Keratinocyte (primary cell): ENCODE data around the gene EIF1AD. TPM values are rescaled to one million over a fixed set of nuclear protein-coding genes. Genes with fewer than 3 reads are reported as not detected.

ENCODE experiments used
- DNase-seq: peaks from one replicate; pipeline ENCODE4 v3.0.0-alpha.2; 2011; ENCODE audit warnings: low read depth, missing footprints, low spot score
- FAIRE-seq: peaks from 2 replicates; lab custom pipeline; 2011; peaks lifted over from hg19 to GRCh38; lab: Jason Lieb, UNC
- H2AFZ ChIP-seq: 2 replicates; pipeline ENCODE4 v1.6.0; 2012; ENCODE audit warnings: low read length, control low read depth, inconsistent platforms; ENCODE audit not compliant: control insufficient read depth
- H3K27ac ChIP-seq: 2 replicates; pipeline ENCODE4 v1.5.1; 2011; ENCODE audit warnings: low read length; ENCODE audit not compliant: control insufficient read depth, insufficient read depth
- H3K27me3 ChIP-seq: 3 replicates; pipeline ENCODE4 v1.6.0; 2011; ENCODE audit warnings: low read length; ENCODE audit not compliant: control insufficient read depth, insufficient read depth; ENCODE audit errors: extremely low read depth
- H3K36me3 ChIP-seq, 2 experiments: 2 replicates in 1 of 2; 3 replicates in 1 of 2; pipeline ENCODE4 v1.5.1; 2011; ENCODE audit warnings: low read length in 2 of 2, mild to moderate bottlenecking in 1 of 2; ENCODE audit not compliant: control insufficient read depth in 2 of 2, insufficient read depth in 2 of 2; ENCODE audit errors: extremely low read depth in 1 of 2
- H3K4me1 ChIP-seq: 3 replicates; pipeline ENCODE4 v1.5.1; 2011; ENCODE audit warnings: low read length; ENCODE audit not compliant: control insufficient read depth, insufficient read depth; ENCODE audit errors: extremely low read depth
- H3K4me2 ChIP-seq: 3 replicates; pipeline ENCODE4 v1.6.0; 2011; ENCODE audit warnings: low read depth, low read length; ENCODE audit not compliant: control insufficient read depth, insufficient read depth; ENCODE audit errors: extremely low read depth
- H3K4me3 ChIP-seq, 3 experiments: fragments of 200-600 bp in 1 of 3; sonication (generic) in 1 of 3; 2 replicates in 2 of 3; 3 replicates in 1 of 3; pipeline ENCODE4 v1.5.1; 2011 to 2016; ENCODE audit warnings: low read length in 3 of 3, mild to moderate bottlenecking in 3 of 3, control low read depth in 2 of 3, inconsistent platforms in 1 of 3, low read depth in 1 of 3, mixed read lengths in 1 of 3, mixed run types in 1 of 3, moderate library complexity in 1 of 3; ENCODE audit not compliant: control insufficient read depth in 2 of 3, insufficient read depth in 2 of 3; ENCODE audit errors: extremely low read depth in 1 of 3
- H3K79me2 ChIP-seq: 2 replicates; pipeline ENCODE4 v1.6.0; 2012; ENCODE audit warnings: low read length; ENCODE audit not compliant: control insufficient read depth, insufficient read depth
- H3K9ac ChIP-seq: 3 replicates; pipeline ENCODE4 v1.6.0; 2011; ENCODE audit warnings: low read length; ENCODE audit not compliant: control insufficient read depth, insufficient read depth; ENCODE audit errors: extremely low read depth
- H3K9me1 ChIP-seq: 3 replicates; pipeline ENCODE4 v1.6.0; 2011; ENCODE audit warnings: low read length; ENCODE audit not compliant: control insufficient read depth, insufficient read depth; ENCODE audit errors: extremely low read depth
- H3K9me3 ChIP-seq: 2 replicates; pipeline ENCODE4 v1.5.1; 2012; ENCODE audit warnings: low read depth, low read length; ENCODE audit not compliant: control insufficient read depth
- H4K20me1 ChIP-seq: 3 replicates; pipeline ENCODE4 v1.6.0; 2011; ENCODE audit warnings: low read length; ENCODE audit not compliant: control insufficient read depth, insufficient read depth; ENCODE audit errors: extremely low read depth
- CTCF ChIP-seq, 3 experiments: IDR thresholded peaks in 1 of 3; conservative IDR thresholded peaks in 1 of 3; optimal IDR thresholded peaks in 1 of 3; 2 replicates in 2 of 3; 3 replicates in 1 of 3; pipeline versions ENCODE3 to v1.5.1; 2011; ENCODE audit warnings: low read length in 3 of 3, mild to moderate bottlenecking in 3 of 3, moderate library complexity in 2 of 3, control low read depth in 1 of 3, inconsistent platforms in 1 of 3; ENCODE audit not compliant: insufficient read depth in 2 of 3; ENCODE audit errors: extremely low read depth in 1 of 3
- EZH2 ChIP-seq: IDR thresholded peaks from one replicate; pipeline ENCODE4 v1.6.1; 2012; ENCODE audit warnings: inconsistent platforms, mild to moderate bottlenecking, low read length, moderate library complexity
- dilution Hi-C: fragments of 300-500 bp; cut with MboI; formaldehyde crosslinking; loops from one replicate; pipeline ENCODE4 v1.7.0; 2020; ENCODE audit warnings: low sequenced_read_pairs; ENCODE audit not compliant: extremely low pct_ligation_motif_present
- polyA plus RNA-seq, 5 experiments: library from polyadenylated mRNA; depleted of rRNA in 3 of 5; stranded (reverse) in 3 of 5; stranded (forward) in 1 of 5; unstranded in 1 of 5; fragments of >200 nt; gene quantifications; 1 replicate in 1 of 5; 2 replicates in 3 of 5; 3 replicates in 1 of 5; pipeline versions ENCODE4 v1.2.1 to v1.2.3, GENCODE V29; 2011 to 2012; ENCODE audit warnings: missing spikeins in 2 of 5, low read depth in 1 of 5, low replicate concordance in 1 of 5

EIF1AD gene
- polyA plus RNA-seq, 1 donor (not counting 4 experiments of a cell fraction or from before 2014, with no cell fraction given) = 29.6 TPM

GRCh38 chr11:66042996-66043906 lies 41.3 kb upstream of the EIF1AD start:
- Histone ChIP-seq H3K79me2 (no peaks in the 10 kb centered on the region), H4K20me1 (no peaks in the 10 kb centered on the region), H2AFZ (no peak overlapping the region), H3K4me3 (no peak overlapping the region), H3K4me2 (no peak overlapping the region), H3K9me3 (no peaks in the 10 kb centered on the region), H3K36me3 (no peaks in the 10 kb centered on the region), H3K4me1 (no peaks in the 10 kb centered on the region), H3K27me3 (peaks cover 9% of the 10 kb centered on the region), H3K9me1 (no peaks in the 10 kb centered on the region), H3K9ac (no peak overlapping the region), H3K27ac (no peak overlapping the region)
- FAIRE-seq (no peak), DNase-seq (no peak)
- dilution Hi-C loops = no loop called here
- TF ChIP-seq EZH2 (no peak), CTCF (optimal IDR thresholded peaks at IDR 0.05 in 1 of 3, IDR thresholded peaks at IDR 0.05 in 1 of 3, conservative IDR thresholded peaks at IDR 0.05 in 1 of 3; ENCODE audit: extremely low read depth in 1 of 3, insufficient read depth in 2 of 3, low read length in 3 of 3) (no peak)

GRCh38 chr11:66042227-66042995 lies 40.5 kb upstream of the EIF1AD start:
- Histone ChIP-seq H3K27me3 (peaks cover 7% of the 10 kb centered on the region), H4K20me1 (no peaks in the 10 kb centered on the region), H3K4me3 (no peak overlapping the region), H3K27ac (no peak overlapping the region), H3K4me2 (no peak overlapping the region), H2AFZ (no peak overlapping the region), H3K9me3 (no peaks in the 10 kb centered on the region), H3K4me1 (no peaks in the 10 kb centered on the region), H3K36me3 (no peaks in the 10 kb centered on the region), H3K9ac (no peak overlapping the region), H3K9me1 (no peaks in the 10 kb centered on the region), H3K79me2 (no peaks in the 10 kb centered on the region)
- FAIRE-seq = no peak
- no peak for DNase-seq
- dilution Hi-C loops = no loop called here
- TF ChIP-seq CTCF (optimal IDR thresholded peaks at IDR 0.05 in 1 of 3, IDR thresholded peaks at IDR 0.05 in 1 of 3, conservative IDR thresholded peaks at IDR 0.05 in 1 of 3; ENCODE audit: extremely low read depth in 1 of 3, insufficient read depth in 2 of 3, low read length in 3 of 3) (no peak), EZH2 (no peak)
